Epidermal melanocyte (primary cell): ENCODE data around the gene ONECUT1.

ENCODE experiments used
- DNase-seq: peaks from one replicate; pipeline ENCODE4 v3.0.0; 2011; ENCODE audit warnings: low spot score; ENCODE audit not compliant: insufficient read length

Gene ONECUT1

DNA sequence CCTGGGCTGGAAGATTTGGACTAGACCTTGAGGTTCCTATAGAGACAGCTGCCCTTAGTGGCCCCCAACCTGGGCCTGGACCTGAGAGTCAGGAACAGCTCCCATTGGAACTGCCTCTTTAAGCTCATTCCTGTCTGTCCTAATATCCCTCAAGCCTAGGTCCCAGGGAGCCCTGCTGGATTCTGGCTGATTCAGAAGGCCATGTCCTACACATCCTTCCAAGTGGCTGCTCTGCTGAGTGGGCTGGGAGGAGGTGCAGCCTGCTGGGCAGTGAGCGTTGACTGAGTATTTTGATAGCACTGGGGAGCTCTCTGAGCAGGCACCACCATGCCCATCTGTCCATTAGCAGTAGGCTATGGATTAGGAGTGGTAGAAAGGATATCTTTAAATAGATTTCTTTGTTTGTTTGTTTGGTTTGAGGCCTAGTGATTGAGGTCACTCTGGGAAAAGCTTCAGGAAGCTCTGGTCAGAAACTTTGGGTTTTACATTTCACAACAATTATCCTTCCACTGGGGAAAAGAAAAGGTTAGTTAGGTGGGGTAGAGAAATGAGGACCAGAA, 56.4 kb downstream of the ONECUT1 start:
- DNase-seq = no peak

DNA sequence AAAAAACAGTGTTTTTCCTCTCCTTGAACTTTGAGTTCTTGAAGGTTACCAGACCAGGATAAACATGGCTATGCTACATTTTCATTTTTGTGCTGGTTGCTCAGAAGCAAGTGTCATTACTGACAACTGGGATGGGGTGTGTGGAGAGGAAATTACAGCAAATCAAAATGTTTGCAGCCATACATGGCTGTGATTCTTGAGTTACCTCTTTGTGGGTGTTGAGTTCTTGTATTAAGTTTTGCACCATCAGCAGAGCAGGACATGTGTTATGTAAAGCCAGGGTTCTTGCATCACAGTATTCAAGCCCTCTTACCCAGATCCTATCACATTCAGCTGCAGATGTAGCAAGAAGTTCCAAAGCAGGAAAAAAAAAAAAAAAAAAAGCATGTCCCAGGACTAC, 57.0 kb downstream of the ONECUT1 start:
- no peak for DNase-seq

DNA sequence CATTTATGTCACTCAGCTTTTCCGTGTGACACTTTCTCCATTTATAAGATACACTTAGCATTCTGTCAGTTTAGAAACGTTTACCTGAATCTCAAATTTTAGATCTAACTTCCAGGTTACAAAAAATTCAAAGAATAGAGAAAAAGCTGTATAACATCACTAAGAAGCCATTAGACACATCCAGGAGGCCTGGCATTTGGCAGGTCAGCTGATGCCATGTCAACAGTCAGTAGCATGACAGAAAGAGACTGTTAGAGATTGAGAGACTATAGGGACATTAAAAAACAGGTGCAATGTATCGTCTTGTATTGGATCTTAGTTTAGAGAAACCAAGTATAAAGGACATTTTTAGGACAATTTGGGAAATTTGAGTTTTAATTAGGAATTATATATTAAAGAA, 57.6 kb downstream of the ONECUT1 start:
- no peak for DNase-seq

DNA sequence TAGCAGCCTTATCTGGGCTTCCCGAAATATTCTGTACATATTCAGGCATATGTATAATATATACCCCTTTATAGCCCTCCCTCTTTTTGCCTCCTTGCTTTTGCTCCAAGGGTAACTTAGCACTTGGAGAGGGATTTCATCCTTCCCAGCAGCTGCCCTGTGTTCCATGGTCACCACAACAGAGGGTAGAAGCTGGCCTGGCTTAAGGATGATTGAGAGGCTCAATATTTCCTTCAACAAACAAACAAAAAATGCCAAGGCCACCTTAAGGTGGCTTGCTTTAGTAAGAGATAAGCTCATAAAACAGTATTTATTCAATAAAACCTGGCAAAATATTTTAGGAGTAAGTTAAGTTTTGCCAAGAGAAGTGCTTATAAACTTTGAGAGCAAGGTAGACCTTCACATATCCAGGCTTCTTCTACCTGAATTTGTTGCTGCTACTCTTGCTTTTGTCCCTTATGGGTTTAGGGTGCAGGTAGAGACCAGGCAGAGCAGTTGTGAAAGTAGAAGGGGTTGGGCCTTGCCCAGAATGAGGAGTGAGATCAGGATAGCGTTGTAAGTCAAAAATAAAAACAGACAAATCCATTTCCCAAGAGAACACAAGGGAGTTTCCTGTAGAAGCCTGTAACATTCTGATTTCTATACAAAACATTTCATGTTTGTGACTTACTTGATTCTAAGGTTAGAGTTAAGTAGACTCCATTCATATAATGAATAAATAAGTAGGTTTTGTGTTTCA, 58.2 kb downstream of the ONECUT1 start:
- no peak for DNase-seq

DNA sequence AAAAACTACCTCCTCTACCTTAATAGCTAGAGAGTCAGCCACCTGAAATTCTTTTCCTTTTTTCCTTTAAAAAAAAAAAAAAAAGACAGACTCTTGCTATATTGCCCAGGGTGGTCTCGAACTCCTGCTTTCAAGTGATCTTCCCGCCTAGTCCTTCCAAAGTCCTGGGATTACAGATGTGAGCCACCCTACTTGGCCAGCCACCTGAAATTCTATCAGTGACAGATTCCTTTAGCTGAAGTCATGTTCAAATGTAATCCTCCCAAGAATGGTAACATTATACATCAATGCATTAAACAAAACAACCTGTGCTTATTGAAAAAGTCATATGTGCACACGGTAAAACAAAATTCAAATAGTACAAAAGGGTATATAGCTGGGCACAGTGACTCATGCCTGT, 59.1 kb downstream of the ONECUT1 start:
- no peak for DNase-seq

DNA sequence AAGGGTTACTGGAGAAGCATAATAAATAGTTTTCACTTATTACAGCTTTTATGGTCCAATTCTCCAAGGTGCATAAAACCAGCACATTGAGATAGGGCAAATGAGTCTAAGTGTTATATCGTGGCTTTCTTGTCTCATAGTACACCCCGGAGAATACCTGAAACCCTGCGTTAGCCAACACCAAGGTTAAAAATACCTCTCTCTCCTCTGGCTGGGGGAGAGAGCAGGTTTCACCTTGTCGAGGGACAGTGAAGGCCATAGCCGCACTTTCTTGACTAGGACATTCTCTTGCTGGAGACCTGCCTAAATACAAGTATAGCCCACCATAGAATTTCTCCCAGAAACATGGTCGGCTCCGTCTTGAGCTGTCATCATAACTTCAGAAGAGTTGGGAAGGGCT, 59.5 kb downstream of the ONECUT1 start:
- DNase-seq = no peak

DNA sequence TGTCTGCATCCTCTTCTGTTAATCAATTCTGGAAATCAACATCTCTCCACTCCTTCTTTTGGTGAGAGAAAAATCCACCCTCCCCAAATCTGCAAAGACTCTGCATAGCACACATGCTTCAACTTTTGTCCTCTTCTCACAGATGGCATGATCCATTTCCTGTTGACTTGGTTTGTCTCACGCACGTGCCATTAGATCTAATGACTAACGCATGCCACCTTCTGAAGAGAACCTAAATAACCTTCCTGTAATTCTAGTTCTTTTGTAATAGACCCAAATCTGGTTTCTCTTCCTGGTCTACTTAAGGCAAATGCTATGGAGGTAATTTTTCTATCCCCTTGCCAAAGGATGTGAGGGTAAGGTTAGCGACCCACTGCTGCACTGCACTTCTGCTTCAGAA, 60.0 kb downstream of the ONECUT1 start:
- DNase-seq = no peak

DNA sequence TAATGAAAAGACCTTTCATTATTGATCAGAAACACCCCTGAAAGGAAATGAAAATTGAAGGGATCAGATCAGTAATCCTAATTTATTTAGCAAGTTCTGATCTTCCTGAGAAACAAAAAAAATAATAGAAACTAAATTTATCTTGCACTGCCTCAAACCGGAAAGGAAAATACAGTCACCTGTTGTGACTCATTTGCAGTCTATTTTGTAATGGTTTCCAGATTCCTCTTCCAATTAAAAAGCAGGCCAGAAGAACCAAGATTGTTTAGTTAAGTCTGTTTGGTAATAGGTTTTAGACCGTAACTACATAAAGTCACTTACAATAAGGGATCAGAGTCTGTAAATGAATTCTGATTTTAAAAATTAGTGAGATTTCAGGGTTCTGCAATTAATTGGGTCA, 61.2 kb downstream of the ONECUT1 start:
- DNase-seq = no peak

DNA sequence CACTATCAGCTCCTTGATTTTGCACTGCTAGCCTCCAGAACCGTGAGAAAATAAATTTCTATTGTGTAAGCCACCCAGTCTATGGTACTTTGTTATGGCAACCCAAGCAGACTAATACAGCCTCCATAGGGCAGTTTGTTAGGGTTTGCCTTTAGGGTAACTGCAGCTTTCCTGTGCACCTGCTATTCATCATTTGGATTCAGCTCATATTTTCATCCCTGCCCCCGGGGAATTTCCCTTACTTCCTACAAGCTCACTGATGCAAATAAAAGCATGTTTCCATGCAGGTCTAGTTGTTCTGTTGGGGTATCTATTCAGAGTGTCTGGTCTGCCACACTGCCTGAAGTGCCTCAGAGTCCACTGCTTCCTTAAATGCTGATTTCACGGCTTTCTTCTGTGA, 62.3 kb downstream of the ONECUT1 start:
- DNase-seq = no peak

- DNase-seq = no peak
Measured at GRCh38 chr15:52726195-52726594, 63.9 kb downstream of the ONECUT1 start.

DNA sequence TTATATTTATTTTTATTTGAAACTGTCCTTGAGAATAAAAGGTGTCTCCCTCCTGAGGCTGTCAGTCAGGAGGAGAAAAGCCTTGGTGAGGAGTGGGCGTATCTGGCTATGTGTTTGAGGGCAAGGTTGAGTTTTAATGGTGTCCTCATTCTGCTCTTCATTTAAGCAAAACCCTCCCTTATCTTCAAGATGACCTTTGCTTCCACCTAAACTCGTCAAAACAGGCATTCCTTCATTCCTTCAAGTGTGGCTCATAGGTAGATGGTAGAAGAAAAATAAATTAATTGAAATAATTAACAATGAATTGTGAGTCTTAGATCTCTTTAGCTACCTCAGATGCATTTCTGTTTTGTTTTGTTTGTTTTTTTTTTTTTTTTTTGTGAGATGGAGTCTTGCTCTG, 71.6 kb downstream of the ONECUT1 start:
- DNase-seq = no peak

GRCh38 chr15:52717924-52718323, 72.2 kb downstream of the ONECUT1 start:
- no peak for DNase-seq

GRCh38 chr15:52717481-52717880, 72.7 kb downstream of the ONECUT1 start:
- DNase-seq = no peak

DNA sequence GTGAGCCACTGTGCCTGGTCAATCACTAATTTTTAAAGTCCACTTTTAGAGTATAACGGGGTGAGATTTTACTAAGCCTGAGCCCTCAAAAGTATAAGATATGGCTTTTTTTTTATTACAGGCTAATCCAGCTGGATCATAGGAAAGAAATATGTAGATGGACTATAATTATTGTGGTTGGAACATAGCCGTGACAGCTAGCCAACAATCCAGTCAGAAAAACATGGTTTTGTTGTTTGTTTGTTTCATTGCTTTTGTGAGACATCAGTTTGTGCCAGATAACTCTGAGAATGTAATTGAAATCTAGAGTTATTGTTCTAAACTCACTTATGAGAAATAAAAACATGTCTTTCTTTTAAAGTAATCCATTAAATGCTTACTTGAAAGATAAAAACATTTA, 73.6 kb downstream of the ONECUT1 start:
- no peak for DNase-seq

- DNase-seq = no peak
Measured at GRCh38 chr15:52715411-52715810, 74.7 kb downstream of the ONECUT1 start.

DNA sequence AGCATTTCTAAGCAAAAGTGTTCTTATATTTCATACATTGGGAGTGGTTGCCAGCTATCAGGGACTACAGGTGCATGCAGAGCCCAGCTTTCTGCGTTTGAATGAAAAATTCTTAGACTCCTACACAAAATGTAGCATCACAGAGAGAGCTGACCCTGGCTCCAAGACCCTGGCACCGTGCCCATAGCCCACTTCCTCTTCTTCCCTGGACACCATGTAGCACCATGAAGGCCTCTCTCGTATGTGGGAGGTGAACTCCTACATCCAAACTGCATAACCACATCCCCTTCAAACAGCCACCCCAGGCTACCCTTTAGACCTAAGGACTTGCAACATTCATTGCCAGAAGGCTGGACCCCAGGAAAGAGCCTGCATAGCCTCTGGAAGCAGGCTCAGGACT, 75.2 kb downstream of the ONECUT1 start:
- no peak for DNase-seq

GRCh38 chr15:52710708-52711389, 79.3 kb downstream of the ONECUT1 start:
- DNase-seq = no peak

DNA sequence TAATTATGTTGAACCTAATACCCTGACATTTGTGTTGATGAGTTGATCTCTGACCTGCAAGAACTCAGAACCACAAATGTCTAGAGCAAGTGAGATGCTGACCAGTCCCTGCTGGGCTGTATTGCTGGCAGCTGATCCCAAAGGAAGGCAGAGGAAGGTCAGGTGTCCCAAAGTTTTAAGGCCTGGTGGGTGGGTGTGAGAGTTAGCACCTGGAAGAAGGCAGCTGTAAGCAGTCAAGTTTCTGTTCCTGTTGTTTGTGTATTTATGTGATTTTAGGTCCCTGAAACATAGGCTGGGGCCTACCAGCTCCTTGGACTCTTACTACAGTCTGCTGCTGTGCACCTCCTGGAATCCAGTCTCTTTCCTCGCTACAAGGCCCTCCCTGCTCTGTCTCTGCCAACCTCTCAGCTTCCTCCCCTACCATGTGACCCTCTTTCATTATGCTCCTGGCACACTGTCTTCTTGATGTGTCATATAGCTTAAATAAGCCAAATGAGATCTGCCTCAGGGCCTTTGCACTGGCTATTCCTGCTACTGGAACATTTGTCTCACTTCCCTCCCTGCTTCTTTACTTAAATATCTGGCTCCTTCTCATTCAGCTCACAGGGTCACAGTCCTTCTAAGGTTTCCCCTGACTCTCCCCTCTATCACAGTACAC, 80.0 kb downstream of the ONECUT1 start:
- no peak for DNase-seq

DNA sequence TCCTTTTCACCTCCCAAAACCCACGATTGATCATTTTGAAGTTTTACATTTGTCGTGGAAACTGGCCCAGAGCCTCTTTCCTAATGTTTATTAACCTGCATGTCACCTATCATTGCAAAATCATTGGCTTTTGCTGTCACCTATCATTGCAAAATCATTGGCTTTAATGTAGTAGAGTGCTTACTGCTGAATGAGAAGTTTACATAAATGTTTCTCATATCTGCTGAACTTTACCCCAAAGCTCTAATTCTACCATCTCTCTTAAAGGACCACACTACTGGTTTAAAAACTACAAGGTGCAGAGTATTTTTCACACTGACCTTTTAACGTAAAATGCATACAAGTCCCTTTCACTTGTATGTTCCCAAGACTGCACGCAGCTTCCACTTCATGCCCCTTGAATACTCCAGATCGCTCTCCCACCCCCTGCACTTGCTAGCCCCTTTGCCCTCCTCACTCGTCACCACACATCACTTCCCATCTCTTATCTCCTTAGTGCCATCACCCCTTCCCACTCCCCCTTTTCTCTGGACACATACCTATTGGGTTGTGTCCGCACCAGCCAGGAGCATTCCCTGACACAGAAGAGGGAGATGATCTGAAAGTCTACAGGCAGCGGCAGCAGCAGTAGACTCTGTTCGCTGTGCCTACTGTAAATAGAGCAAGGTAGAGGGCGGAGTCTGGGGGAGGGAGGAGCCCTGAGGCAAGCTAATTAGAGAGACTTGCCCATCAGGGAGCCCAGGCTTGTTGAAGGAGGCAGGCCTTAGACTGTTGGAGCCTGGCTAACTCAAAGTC, 80.8 kb downstream of the ONECUT1 start:
- no peak for DNase-seq
